NCI-H460 (cell line): ENCODE measurements around the gene ADAMTS6. TPM values are rescaled to one million over a fixed set of nuclear protein-coding genes. Genes with fewer than 3 reads are reported as not detected.
A peak's percentile ranks its signal among the peaks of the same experiment; 100 is the strongest.
"Not testable (repeated sequence)": the region's sequence is repeated elsewhere in the genome, so short reads cannot be mapped to it uniquely, and the experiment has no call there.

Source experiments
- DNase-seq: peaks from one replicate; pipeline ENCODE4 v3.0.0-alpha.2; 2016; ENCODE audit warnings: low read depth; ENCODE audit errors: extremely low read depth
- polyA plus RNA-seq: library from polyadenylated mRNA; depleted of rRNA; stranded (reverse); fragments of >200 nt; gene quantifications from 2 replicates; pipeline ENCODE4 v1.2.3, GENCODE V29; 2014; cell fraction: nucleus; rRNA removed
- total RNA-seq: library from RNA; depleted of rRNA; stranded (reverse); fragments of >200 nt; shearing (Covaris generic); gene quantifications from 2 replicates; pipeline ENCODE4 v1.2.3, GENCODE V29; 2014; rRNA removed

ADAMTS6 gene
- total RNA-seq = 14.3 and 15.0 TPM in 2 replicates
- polyA plus RNA-seq = 4.9 and 17.0 TPM in 2 replicates

DNA sequence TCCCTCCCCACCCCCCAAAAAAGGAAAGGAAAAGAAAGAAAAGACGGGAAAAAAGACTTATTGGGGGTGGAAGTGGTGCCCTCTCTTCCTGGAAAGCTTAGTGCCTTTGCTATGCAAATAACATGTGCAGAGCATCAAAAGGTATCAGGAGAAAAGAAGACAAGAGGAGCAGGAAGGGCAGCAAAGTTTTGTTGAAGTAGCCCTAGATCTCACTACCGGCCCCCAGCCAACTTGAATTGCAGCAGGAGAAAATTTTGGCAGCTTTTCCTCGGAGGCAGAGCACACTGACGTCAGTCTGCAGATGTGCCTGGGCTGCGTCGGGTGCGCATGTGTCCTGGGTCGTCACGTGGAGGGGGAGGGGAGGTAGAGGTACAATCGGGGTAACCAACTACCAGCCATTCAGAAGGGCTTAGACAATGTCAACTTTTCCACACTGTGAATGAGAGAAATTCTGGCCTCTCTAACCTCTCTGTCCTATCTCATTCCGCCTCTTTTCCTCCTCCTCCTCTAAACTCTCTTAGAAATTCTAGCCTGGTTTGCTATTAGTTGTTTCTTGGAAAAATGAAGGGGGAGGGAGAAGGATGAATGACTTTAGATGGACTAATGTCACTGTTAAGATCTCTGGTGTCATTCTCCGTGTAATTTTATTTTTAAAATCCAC, at the start of gene ADAMTS6:
TSS of gene ADAMTS6 (minus strand) at position 286 of the 661 bp plus-strand sequence. CDS start 8,247 bp downstream, outside the sequence.
- DNase-seq = peak; percentile 89

DNA sequence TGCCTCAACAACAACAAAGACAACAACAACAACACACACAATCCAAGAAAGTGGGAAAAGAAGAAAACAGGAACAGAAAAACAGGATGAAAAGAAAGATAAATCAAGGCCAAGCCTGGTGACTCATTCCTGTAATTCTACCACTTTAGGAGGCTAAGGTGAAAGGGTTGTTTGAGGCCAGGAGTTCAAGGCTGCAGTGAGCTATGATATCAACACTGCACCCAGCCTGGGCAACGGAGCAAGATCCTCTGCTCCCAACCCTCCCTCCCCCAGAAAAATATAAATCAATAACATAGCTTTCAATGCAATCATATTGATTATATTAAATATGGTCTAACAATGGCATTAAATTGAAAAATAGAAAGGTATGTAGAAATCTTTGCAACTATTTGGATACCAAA, 49.2 kb upstream of the ADAMTS6 start:
- no peak for DNase-seq

- no peak for DNase-seq
These were observed 44.0 kb upstream of the ADAMTS6 start for GRCh38 chr5:65525726-65526125.

GRCh38 chr5:65512170-65512937, 30.6 kb upstream of the ADAMTS6 start:
- no peak for DNase-seq

DNA sequence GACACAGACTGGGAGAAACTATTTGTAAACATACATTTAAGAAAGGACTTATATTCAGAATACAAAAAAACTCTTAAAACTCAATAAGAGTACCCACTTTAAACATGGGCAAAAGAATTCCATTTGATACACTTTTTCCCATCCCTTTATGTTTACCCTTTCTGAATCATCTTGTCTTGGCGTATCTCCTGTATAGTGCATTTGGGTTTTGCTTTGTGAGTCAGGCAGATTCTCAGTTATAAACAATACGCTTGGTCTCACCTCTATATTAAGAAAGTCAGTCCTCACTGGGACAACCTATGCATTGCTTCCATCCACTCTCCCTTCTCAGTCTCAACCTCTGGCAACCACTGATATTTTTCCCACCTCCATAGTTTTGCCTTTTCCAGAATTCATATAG, 27.3 kb upstream of the ADAMTS6 start:
- DNase-seq = no peak

DNA sequence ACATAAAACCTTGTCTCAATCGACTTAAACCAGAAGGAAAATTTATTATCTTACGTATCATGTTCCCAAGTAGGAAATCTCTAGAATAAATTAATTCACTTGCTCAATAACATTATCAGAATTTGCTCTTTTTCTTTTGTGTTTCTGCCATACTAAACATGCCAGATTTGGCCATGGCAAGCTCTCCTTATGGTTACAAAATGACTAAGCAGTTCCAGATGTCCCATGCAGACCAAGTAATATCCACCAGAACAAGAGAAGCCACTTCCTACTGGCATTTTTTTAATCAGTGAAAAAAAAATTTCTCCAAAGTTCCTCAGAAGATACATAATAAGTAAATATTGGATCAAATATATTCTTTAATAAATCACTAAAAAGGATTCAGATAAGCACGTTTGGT, 25.2 kb upstream of the ADAMTS6 start:
- no peak for DNase-seq

GRCh38 chr5:65489119-65489518, 7.4 kb upstream of the ADAMTS6 start:
- no peak for DNase-seq

DNA sequence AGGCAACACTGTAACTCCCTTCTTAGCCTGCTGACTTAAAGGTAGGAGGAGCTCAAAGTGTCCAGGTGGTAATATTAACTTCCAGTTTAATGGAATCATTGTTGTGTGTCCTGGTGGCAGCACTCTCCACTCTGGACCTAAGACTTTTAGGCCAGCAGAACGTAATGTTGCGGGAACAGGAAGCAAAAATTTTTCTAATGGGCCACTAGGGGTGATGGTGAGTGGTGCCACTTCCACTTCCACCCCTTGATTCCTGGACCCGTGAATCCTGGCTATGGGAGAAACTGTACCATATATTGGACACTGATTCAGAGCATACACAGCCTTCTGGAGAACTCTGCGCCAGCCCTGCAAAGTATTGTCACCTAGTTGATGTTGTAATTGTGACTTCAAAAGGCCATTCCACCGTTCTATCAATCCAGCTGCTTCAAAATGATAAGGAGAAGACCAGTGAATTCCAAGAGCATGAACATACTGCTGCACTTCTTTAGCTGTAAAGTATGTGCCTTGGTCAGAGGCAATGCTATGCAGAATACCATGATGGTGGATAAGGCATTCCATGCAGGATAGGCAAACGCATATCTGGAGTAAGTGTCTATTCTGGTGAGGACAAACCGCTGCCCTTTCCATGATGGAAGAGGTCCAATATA, 6.4 kb upstream of the ADAMTS6 start:
- not testable (repeated sequence) for DNase-seq

GRCh38 chr5:65486803-65487202, 5.1 kb upstream of the ADAMTS6 start:
- not testable (repeated sequence) for DNase-seq

DNA sequence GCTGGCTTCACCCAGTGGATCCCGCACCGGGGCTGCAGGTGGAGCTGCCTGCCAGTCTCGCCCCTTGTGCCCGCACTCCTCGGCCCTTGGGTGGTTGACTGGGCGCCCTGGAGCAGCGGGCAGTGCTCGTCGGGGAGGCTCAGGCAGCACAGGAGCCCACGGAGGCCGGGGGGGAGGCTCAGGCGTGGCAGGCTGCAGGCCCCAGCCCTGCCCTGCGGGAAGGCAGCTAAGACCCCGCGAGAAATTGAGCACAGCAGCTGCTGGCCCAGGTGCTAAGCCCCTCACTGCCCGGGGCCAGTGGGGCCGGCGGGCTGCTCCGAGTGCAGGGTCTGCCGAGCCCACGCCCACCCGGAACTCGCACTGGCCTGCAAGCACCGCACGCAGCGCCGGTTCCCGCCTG, 3.7 kb upstream of the ADAMTS6 start:
- no peak for DNase-seq

GRCh38 chr5:65483546-65484346, 2.0 kb upstream of the ADAMTS6 start:
- DNase-seq = peak; percentile 76

- peak; percentile 60 for DNase-seq
These were observed 1.2 kb upstream of the ADAMTS6 start for GRCh38 chr5:65482736-65483545.

- DNase-seq = no peak
These were observed 596 bp upstream of the ADAMTS6 start for GRCh38 chr5:65482296-65482735.

GRCh38 chr5:65481171-65481581, 544 bp downstream of the ADAMTS6 start:
- DNase-seq = no peak

GRCh38 chr5:65480306-65480865, 1.3 kb downstream of the ADAMTS6 start:
- DNase-seq = peak; percentile 65

DNA sequence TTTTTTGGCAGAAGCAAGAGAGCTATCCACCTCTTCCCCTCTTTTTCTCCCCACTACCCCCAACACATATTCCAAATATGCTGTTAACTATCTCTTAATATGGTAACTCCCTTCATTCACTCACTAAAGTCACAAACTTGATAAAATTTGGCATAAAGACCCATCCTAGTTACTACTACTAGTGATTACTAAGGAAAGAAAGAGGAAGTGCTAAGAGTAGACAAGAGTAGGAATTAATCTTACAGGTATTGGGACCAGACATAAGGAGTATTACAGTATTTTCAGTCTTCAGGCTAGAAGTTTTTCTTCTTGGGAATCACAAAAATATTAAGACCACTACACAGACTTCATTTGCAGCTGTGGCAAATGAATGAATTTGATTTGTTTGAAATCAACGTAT, 2.2 kb downstream of the ADAMTS6 start:
- DNase-seq = no peak

GRCh38 chr5:65478336-65478735, 3.4 kb downstream of the ADAMTS6 start:
- DNase-seq = no peak

DNA sequence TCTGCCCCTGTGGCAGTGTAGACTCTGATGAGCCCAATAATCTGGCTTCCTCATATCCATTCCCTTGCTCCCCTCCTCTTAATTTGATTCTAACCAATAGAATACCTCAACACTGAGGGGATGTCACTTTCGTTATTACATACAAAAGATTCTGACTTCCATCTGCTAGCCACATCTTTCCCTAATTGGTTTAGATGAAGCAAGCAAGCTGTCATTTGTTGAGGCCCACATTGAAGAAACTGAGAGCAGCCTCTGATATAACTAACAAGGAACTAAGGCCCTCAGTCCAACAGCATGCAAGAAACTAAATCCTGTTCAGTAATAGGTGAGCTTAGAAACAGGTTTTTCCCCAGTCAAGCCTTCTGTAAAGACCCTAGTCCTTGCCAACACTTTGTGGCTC, 5.8 kb downstream of the ADAMTS6 start:
- DNase-seq = no peak

GRCh38 chr5:65475336-65475735, 6.4 kb downstream of the ADAMTS6 start:
- no peak for DNase-seq
